GM13976 (cell line): ENCODE data around the gene RRP36.

Experiments
- DNase-seq: peaks from one replicate; pipeline ENCODE4 v3.0.0; 2012; ENCODE audit warnings: low spot score
- CTCF ChIP-seq: IDR thresholded peaks from 2 replicates; pipeline ENCODE4 v1.5.1; 2012; ENCODE audit warnings: borderline replicate concordance, mild to moderate bottlenecking; ENCODE audit not compliant: insufficient read depth; ENCODE audit errors: extremely low read depth, missing control alignments, control extremely low read depth
- in situ Hi-C: fragments of 300-500 bp; cut with MboI; formaldehyde crosslinking; loops from one replicate; pipeline ENCODE4 v1.12.0; 2022; ENCODE audit warnings: low sequenced_read_pairs, mixed read lengths, inconsistent platforms; ENCODE audit not compliant: unreplicated experiment

Gene RRP36

GRCh38 chr6:42979523-42980177, 41.8 kb upstream of the RRP36 start:
- in situ Hi-C loops = no loop called here
- no peak for DNase-seq
- no peak for TF ChIP-seq CTCF

DNA sequence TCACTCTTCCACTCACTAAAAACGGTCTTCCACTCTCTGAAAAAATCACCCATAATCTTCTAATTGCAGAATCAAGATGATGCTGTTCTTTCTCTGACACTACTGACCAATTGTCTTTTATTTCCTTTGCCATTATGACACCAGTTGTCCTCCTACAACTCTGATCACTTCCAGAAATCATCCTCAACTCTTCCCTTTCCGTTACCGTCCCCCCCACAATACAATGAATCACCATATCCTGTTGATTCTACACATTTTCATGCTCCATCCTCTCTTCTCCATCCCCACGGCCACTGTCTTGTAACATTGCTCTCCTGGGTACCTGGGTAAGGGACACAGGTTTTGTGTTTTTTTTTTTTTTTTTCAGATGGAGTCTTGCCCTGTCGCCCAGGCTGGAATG, 39.6 kb upstream of the RRP36 start:
- no peak for DNase-seq
- TF ChIP-seq CTCF = no peak
- in situ Hi-C loops = no loop called here

DNA sequence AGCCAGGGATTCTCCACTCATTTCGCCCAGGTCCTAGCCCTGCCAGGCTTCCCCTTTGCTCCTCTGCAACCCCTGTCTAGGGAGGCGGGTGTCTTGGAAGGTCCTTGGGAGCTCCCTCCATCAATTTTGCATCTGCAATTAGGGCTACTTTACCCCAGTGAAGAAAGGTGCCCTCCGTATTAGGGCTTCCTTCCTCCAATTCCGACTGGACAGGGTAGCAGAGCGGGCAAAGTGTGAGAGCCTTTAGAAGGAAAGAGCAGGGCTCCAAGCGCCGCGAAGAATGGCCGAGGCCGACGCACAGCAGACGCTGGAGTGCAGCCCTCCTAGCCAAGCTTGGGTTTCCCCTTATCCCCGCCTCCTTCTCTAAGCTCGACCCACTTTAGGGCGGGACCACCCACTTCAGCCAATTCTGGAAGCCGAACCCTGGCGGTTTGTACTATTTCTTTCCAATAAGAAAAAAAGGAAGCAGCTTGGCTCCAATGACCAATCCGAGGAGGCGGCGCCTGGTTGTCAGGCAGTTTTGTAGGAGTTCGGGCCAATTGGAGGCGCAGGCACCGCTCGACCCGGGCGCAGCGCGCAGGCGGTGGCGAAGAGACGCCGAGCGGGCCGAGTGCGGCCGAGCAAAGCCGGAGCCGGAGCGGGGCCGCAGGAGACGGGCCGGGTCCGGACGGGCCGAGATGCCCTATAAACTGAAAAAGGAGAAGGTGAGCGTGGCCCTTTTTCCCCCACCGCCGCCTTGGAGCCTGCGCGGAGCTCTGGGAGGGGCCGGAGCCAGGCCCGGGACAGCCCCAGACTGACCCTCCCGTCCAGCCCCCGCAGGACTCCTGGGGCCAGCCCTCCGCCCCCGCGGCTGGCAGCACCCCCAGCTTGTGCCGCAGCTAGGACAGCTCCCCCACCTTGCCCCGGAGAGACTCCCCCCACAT, 37.2 kb upstream of the RRP36 start, which contains the start of gene PPP2R5D:
Gene PPP2R5D, plus strand, starts transcription at position 570 of the 923 bp plus-strand sequence. Its CDS starts 108 bp downstream, at position 678.
- in situ Hi-C loops = no loop called here
- no peak for TF ChIP-seq CTCF
- DNase-seq = peak; percentile 97

DNA sequence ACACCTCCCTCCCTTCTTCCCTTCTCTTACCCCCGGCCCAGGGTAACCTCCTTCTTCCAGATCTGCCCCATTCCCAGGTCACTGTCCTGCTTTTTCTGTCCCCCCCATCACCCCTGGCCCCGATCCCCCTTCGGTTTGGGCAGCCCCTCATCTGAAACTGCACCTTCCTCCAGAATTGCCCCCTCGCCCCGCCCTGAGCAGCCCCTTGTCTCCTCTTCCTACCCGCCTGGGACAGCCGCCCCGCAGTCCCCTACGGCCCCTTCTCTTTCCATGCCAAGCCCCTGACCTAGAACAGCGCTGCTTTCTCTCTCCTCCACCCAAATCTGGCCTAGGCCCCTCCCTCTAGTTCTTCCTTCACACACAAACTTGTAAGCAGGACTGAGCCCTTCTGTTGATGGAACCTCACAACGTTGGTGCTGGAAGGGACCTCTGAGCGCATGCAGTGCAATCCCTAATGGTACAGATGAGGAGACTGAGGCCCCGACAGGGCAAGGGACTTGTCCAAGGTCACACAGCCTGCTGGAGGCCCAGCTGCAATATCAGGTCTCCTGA, 36.4 kb upstream of the RRP36 start:
- DNase-seq = no peak
- in situ Hi-C loops = no loop called here
- no peak for TF ChIP-seq CTCF

GRCh38 chr6:42987533-42988451, 33.6 kb upstream of the RRP36 start:
- TF ChIP-seq CTCF = no peak
- in situ Hi-C loops = no loop called here
- DNase-seq = no peak
